Measurements from ENCODE around the gene POLD1. TPM values are rescaled to one million over a fixed set of nuclear protein-coding genes. Genes with fewer than 3 reads are reported as not detected.
A peak's percentile ranks its signal among the peaks of the same experiment; 100 is the strongest.

Gene POLD1
- total RNA-seq, 2 experiments from 2014 or later = 119 to 233 TPM

- Histone ChIP-seq H3K9me2 (ENCODE audit: insufficient read depth, low read length) (no peaks in the 10 kb centered on the region), H3K4me2 (ENCODE audit: low read length) (no peak overlapping the region), H3K27ac (ENCODE audit: low read depth, low read length, poor library complexity, severe bottlenecking) (no peak overlapping the region), H3K4me1 (ENCODE audit: insufficient read depth, low read length, poor library complexity, severe bottlenecking) (peaks cover 53% of the 10 kb centered on the region), H3K9me3 (ENCODE audit: low read length) (peaks cover 5% of the 10 kb centered on the region; the same call in 1 of the 2 replicates), H3K4me3 (ENCODE audit: low read depth, low read length, poor library complexity, severe bottlenecking) (no peak overlapping the region), H3K36me3 (ENCODE audit: insufficient read depth, low read length) (peaks cover 82% of the 10 kb centered on the region), H2AFZ (ENCODE audit: low read length) (no peak overlapping the region), H3K79me2 (ENCODE audit: insufficient read depth, low read depth, low read length) (peaks cover 16% of the 10 kb centered on the region), H4K20me1 (ENCODE audit: insufficient read depth, low read length) (no peaks in the 10 kb centered on the region; the same call in 1 of the 2 replicates)
- CTCF ChIA-PET (ENCODE audit: unreplicated experiment) = no interaction called here
- intact Hi-C loops (cut with micrococcal nuclease; ENCODE audit: unreplicated experiment) = no loop called here
- TF ChIP-seq EZH2phosphoT487 (IDR thresholded peaks at IDR 0.05; ENCODE audit: borderline replicate concordance, low read depth, low read length) (no peak), CTCF (conservative IDR thresholded peaks at IDR 0.05; ENCODE audit: low read length) (no peak)
- POLR2A ChIA-PET = no interaction called here
- no peak for DNase-seq (ENCODE audit: low spot score)
- BruUV-seq (replicated peaks) = no TSS peak
Measured at GRCh38 chr19:50425581-50425980, 41.4 kb downstream of the POLD1 start.

GRCh38 chr19:50427318-50427925, 43.3 kb downstream of the POLD1 start:
- intact Hi-C loops (cut with micrococcal nuclease; ENCODE audit: unreplicated experiment) = no loop called here
- TF ChIP-seq EZH2phosphoT487 (IDR thresholded peaks at IDR 0.05; ENCODE audit: borderline replicate concordance, low read depth, low read length) (no peak), CTCF (conservative IDR thresholded peaks at IDR 0.05; ENCODE audit: low read length) (no peak)
- H3K4me2 ChIP-seq (ENCODE audit: low read length) = peak overlapping the region; percentile 23
- peaks cover 64% of the 10 kb centered on the region for H3K36me3 ChIP-seq (ENCODE audit: insufficient read depth, low read length)
- no TSS peak for BruUV-seq (replicated peaks)
- no peaks in the 10 kb centered on the region for H3K9me3 ChIP-seq (ENCODE audit: low read length)
- ChIA-PET POLR2A (no interaction called here), CTCF (ENCODE audit: unreplicated experiment) (no interaction called here)
- no peak for DNase-seq (ENCODE audit: low spot score)
- H3K4me1 ChIP-seq (ENCODE audit: insufficient read depth, low read length, poor library complexity, severe bottlenecking) = peaks cover 50% of the 10 kb centered on the region
- H2AFZ ChIP-seq (ENCODE audit: low read length) = no peak overlapping the region
- H3K79me2 ChIP-seq (ENCODE audit: insufficient read depth, low read depth, low read length) = no peaks in the 10 kb centered on the region
- H3K27ac ChIP-seq (ENCODE audit: low read depth, low read length, poor library complexity, severe bottlenecking) = peak overlapping the region; percentile 87
- H4K20me1 ChIP-seq (ENCODE audit: insufficient read depth, low read length) = no peaks in the 10 kb centered on the region
- H3K9me2 ChIP-seq (ENCODE audit: insufficient read depth, low read length) = no peaks in the 10 kb centered on the region
- no peak overlapping the region for H3K4me3 ChIP-seq (ENCODE audit: low read depth, low read length, poor library complexity, severe bottlenecking)

GRCh38 chr19:50427997-50428425, 43.9 kb downstream of the POLD1 start:
- no peak overlapping the region for H3K4me3 ChIP-seq (ENCODE audit: low read depth, low read length, poor library complexity, severe bottlenecking)
- no peaks in the 10 kb centered on the region for H4K20me1 ChIP-seq (ENCODE audit: insufficient read depth, low read length)
- no TSS peak for BruUV-seq (replicated peaks)
- ChIA-PET POLR2A (no interaction called here), CTCF (ENCODE audit: unreplicated experiment) (no interaction called here)
- H3K36me3 ChIP-seq (ENCODE audit: insufficient read depth, low read length) = peaks cover 58% of the 10 kb centered on the region
- H3K9me2 ChIP-seq (ENCODE audit: insufficient read depth, low read length) = no peaks in the 10 kb centered on the region
- H3K4me2 ChIP-seq (ENCODE audit: low read length) = peak overlapping the region; percentile 23
- intact Hi-C loops (cut with micrococcal nuclease; ENCODE audit: unreplicated experiment) = no loop called here
- H2AFZ ChIP-seq (ENCODE audit: low read length) = no peak overlapping the region
- no peaks in the 10 kb centered on the region for H3K9me3 ChIP-seq (ENCODE audit: low read length)
- peak overlapping the region; percentile 87 for H3K27ac ChIP-seq (ENCODE audit: low read depth, low read length, poor library complexity, severe bottlenecking)
- peak; percentile 39 for DNase-seq (ENCODE audit: low spot score)
- H3K4me1 ChIP-seq (ENCODE audit: insufficient read depth, low read length, poor library complexity, severe bottlenecking) = peaks cover 51% of the 10 kb centered on the region
- no peaks in the 10 kb centered on the region for H3K79me2 ChIP-seq (ENCODE audit: insufficient read depth, low read depth, low read length)
- no peak for TF ChIP-seq EZH2phosphoT487 (IDR thresholded peaks at IDR 0.05; ENCODE audit: borderline replicate concordance, low read depth, low read length)
- TF ChIP-seq CTCF (conservative IDR thresholded peaks at IDR 0.05; ENCODE audit: low read length) = no peak

All from OCI-LY7 (cell line).